Thoracic aorta (tissue), 2 donors: ENCODE data around the gene THAP5. TPM values are rescaled to one million over a fixed set of nuclear protein-coding genes. Genes with fewer than 3 reads are reported as not detected.

Source experiments
- ATAC-seq: fragments of 150-250 bp; one replicate; pipeline ENCODE4 v1.8.0; 2017; ENCODE audit warnings: low read depth; ENCODE audit not compliant: insufficient number of reproducible peaks, low FRiP score
- DNase-seq: peaks from one replicate; pipeline ENCODE4 v3.0.0-alpha.2; 2020; ENCODE audit warnings: low spot score
- H3K27ac ChIP-seq, 2 donors: fragments of 200-600 bp; sonication (generic); 1 replicate in 1 of 2; 2 replicates in 1 of 2; pipeline ENCODE4 v1.5.1; 2016; ENCODE audit warnings: mild to moderate bottlenecking in 2 of 2, moderate library complexity in 2 of 2
- H3K27me3 ChIP-seq: fragments of 200-600 bp; sonication (generic); replicated peaks from 2 replicates; pipeline ENCODE4 v1.6.0; 2016; ENCODE audit warnings: mild to moderate bottlenecking; ENCODE audit not compliant: insufficient read depth
- H3K36me3 ChIP-seq: fragments of 200-600 bp; sonication (generic); one replicate; pipeline ENCODE4 v1.5.1; 2016
- H3K4me1 ChIP-seq, 2 donors: fragments of 200-600 bp; sonication (generic); 1 replicate in 1 of 2; 2 replicates in 1 of 2; pipeline versions ENCODE4 v1.5.1 to v1.6.0; 2016; ENCODE audit warnings: low read depth in 2 of 2, mild to moderate bottlenecking in 1 of 2; ENCODE audit not compliant: control insufficient read depth in 1 of 2
- H3K4me3 ChIP-seq: fragments of 200-600 bp; sonication (generic); 2 replicates; pipeline ENCODE4 v1.5.1; 2016; ENCODE audit warnings: mild to moderate bottlenecking
- H3K9me3 ChIP-seq: fragments of 200-600 bp; sonication (generic); 2 replicates; pipeline ENCODE4 v1.5.1; 2016
- total RNA-seq, 2 donors: library from RNA; depleted of rRNA; stranded (reverse); fragments of >200 nt; gene quantifications; one replicate each; pipeline versions ENCODE4 v1.1.0 to v1.2.3, GENCODE V29; 2016
- TF ChIP-seq, protein P1 (sequence below): fragments of 200-600 bp; sonication (generic); IDR thresholded peaks from one replicate; pipeline ENCODE4 v1.5.1; 2019; ENCODE audit warnings: antibody characterized with exemption

The THAP5 gene
- total RNA-seq, 2 donors from 2014 or later = 17.7 to 40.8 TPM

GRCh38 chr7:108592646-108593201 is 23.2 kb upstream of the THAP5 start:
- H3K27ac ChIP-seq = no peak overlapping the region
- TF ChIP-seq, protein P1, sequence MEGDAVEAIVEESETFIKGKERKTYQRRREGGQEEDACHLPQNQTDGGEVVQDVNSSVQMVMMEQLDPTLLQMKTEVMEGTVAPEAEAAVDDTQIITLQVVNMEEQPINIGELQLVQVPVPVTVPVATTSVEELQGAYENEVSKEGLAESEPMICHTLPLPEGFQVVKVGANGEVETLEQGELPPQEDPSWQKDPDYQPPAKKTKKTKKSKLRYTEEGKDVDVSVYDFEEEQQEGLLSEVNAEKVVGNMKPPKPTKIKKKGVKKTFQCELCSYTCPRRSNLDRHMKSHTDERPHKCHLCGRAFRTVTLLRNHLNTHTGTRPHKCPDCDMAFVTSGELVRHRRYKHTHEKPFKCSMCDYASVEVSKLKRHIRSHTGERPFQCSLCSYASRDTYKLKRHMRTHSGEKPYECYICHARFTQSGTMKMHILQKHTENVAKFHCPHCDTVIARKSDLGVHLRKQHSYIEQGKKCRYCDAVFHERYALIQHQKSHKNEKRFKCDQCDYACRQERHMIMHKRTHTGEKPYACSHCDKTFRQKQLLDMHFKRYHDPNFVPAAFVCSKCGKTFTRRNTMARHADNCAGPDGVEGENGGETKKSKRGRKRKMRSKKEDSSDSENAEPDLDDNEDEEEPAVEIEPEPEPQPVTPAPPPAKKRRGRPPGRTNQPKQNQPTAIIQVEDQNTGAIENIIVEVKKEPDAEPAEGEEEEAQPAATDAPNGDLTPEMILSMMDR = no peak
- no peak overlapping the region for H3K4me3 ChIP-seq
- DNase-seq = no peak
- H3K9me3 ChIP-seq = no peaks in the 10 kb centered on the region
- H3K36me3 ChIP-seq = no peaks in the 10 kb centered on the region
- no peaks in the 10 kb centered on the region for H3K27me3 ChIP-seq
- H3K4me1 ChIP-seq = no peaks in the 10 kb centered on the region
- no peak for ATAC-seq

- no peaks in the 10 kb centered on the region for H3K9me3 ChIP-seq
- H3K4me3 ChIP-seq = no peak overlapping the region
- no peaks in the 10 kb centered on the region for H3K27me3 ChIP-seq
- no peaks in the 10 kb centered on the region for H3K4me1 ChIP-seq
- no peak overlapping the region for H3K27ac ChIP-seq
- ATAC-seq (no peak), DNase-seq (no peak)
- TF ChIP-seq, protein P1 = no peak
- H3K36me3 ChIP-seq = no peaks in the 10 kb centered on the region
These were observed 21.1 kb upstream of the THAP5 start for GRCh38 chr7:108590606-108591005.

DNA sequence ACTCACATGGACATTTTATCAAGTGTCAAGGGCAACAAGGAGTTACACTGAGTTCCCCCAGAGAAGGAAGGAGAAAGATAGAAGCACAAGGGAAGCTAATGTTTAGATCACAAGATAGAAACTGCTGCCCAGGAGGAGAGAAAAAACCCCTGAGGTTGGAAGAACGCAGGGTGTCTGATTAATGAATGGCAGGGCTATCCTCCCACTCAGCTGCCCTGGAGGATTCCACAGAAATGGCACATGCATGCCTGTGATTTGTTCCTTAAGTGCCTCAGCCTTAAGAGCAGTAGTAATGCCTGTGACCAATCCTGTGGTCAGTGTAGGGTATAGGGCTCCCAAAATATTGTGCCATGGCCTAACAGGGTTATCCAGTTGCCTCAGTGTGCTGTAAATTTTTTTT is 20.4 kb upstream of the THAP5 start:
- ATAC-seq = no peak
- TF ChIP-seq, protein P1 = no peak
- Histone ChIP-seq H3K27me3 (no peaks in the 10 kb centered on the region), H3K36me3 (no peaks in the 10 kb centered on the region), H3K9me3 (no peaks in the 10 kb centered on the region), H3K4me1 (no peaks in the 10 kb centered on the region), H3K27ac (no peak overlapping the region), H3K4me3 (no peak overlapping the region)
- DNase-seq = no peak

- H3K36me3 ChIP-seq = no peaks in the 10 kb centered on the region
- ATAC-seq = no peak
- TF ChIP-seq, protein P1 = no peak
- H3K4me3 ChIP-seq = no peak overlapping the region
- no peaks in the 10 kb centered on the region for H3K9me3 ChIP-seq
- no peaks in the 10 kb centered on the region for H3K4me1 ChIP-seq
- no peaks in the 10 kb centered on the region for H3K27me3 ChIP-seq
- no peak overlapping the region for H3K27ac ChIP-seq
- no peak for DNase-seq
These were observed 19.7 kb upstream of the THAP5 start for GRCh38 chr7:108589199-108589598.

DNA sequence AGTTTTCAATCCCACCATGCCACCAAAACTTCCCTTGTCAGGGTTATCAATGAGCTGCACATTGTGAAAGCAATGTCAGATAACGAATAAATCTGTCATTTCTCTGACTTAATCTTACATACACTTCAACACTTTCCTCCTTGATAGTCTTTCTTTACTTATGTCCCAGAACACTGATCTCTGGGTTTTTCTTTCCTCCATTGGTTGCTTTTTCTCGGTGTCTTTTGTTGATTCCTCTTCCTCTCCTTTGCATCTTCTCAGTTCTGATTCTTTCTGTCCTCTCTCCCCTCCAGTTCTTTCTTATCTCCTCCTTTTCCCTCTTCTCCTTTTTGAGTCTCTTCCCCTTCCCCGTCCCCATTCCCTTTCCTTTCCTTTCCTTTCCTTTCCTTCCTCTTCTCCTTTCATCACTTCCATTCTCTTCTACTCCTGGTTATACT is 16.8 kb upstream of the THAP5 start:
- no peaks in the 10 kb centered on the region for H3K4me1 ChIP-seq
- H3K9me3 ChIP-seq = no peaks in the 10 kb centered on the region
- H3K27me3 ChIP-seq = no peaks in the 10 kb centered on the region
- H3K36me3 ChIP-seq = no peaks in the 10 kb centered on the region
- no peak overlapping the region for H3K27ac ChIP-seq
- DNase-seq (no peak), ATAC-seq (no peak)
- TF ChIP-seq, protein P1 = no peak
- no peak overlapping the region for H3K4me3 ChIP-seq
